Cardiac septum (tissue), 1 donor: ENCODE measurements around the gene VBP1. TPM values are rescaled to one million over a fixed set of nuclear protein-coding genes. Genes with fewer than 3 reads are reported as not detected.
"Not testable (repeated sequence)": the region's sequence is repeated elsewhere in the genome, so short reads cannot be mapped to it uniquely, and the experiment has no call there.

Experiments used
- DNase-seq: peaks from one replicate; pipeline ENCODE4 v3.0.0-alpha.2; 2020; ENCODE audit warnings: low spot score
- intact Hi-C: fragments of 100-400 bp; cut with DNase I; formaldehyde crosslinking; loops from one replicate; pipeline ENCODE4 v1.14.0; 2022
- long read RNA-seq: library from polyadenylated mRNA; unstranded; transcript quantifications from one replicate; pipeline ENCODE4 v2.0.0, GENCODE V29; 2021
- total RNA-seq: library from RNA; stranded (reverse); fragmentation: NEBNext Ultra II Directional; extraction: Animal tissue kit (Norgen Biotek cat#: 25700); gene quantifications from one replicate; pipeline ENCODE4 v1.2.1, GENCODE V29; 2021
- donor health status: DM: no; HTN: no; CAD: no.

VBP1 gene, protein sequence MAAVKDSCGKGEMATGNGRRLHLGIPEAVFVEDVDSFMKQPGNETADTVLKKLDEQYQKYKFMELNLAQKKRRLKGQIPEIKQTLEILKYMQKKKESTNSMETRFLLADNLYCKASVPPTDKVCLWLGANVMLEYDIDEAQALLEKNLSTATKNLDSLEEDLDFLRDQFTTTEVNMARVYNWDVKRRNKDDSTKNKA
- 62.9 TPM for total RNA-seq
- long read RNA-seq, transcript VBP1-201 (6 exons, 1,686 nt) = major isoform, 62 of 70 reads
- long read RNA-seq, partial matches to known transcripts = 4 of 70 reads
- long read RNA-seq, other reads (novel, unspliced or antisense) = 4 of 70 reads

DNA sequence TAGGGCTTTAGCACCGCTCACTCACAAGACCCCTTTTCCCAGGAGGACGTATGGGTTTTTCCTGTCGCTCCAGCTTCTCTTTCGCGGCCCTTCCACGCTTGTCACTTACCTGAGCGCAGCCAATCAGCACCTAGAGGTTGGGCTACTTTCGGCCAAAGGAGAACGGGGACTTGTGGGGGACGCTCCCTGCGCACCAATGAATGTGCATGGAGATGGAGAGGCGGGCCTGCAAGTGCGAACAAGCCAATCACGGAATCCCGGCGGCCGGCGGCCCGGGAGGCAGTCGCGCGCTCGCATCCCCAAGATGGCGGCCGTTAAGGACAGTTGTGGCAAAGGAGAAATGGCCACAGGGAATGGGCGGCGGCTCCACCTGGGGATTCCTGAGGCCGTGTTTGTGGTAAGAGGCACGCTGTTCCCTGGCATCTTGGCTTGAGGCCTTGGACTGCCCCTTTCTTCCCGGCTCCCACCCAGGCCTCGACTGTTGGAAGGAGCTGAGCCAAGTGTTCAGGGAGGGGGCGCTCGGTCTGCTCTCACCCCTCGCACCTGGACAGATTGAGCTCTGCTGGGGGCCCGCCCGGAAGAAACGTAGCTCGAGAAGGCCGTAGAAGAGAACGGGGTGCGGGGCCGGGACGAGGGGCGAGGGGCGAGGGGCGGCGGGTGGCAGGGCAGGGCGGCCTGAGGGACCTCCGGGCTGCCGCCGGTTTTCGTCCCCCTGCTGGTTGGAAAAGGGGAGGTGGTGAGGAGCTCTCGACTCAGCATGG lies at the start of gene VBP1:
VBP1 (plus strand) TSS at position 282 of the 761 bp plus-strand sequence; CDS start at position 305, 23 bp downstream.
- peak; percentile 95 for DNase-seq
- intact Hi-C loops = no loop called here

DNA sequence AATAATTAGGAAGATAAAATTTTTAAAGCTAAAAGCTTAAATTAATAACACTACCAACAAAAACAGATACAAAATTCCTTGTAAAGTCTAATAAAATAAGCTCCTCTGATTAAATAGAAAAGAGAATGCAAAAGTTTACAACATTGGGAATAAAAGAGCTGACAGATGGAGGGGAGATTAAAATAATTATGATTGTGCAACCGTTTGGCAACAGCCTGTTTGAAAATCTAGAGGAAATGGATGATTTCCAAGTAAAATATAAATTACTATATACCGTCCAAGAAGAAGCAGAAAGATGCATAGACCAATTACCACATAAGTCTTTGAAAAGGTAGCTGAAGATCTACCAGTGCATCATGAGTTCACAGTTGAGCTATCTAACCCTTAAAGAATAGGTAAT lies 46.4 kb upstream of the VBP1 start:
- no peak for DNase-seq
- intact Hi-C loops = no loop called here

DNA sequence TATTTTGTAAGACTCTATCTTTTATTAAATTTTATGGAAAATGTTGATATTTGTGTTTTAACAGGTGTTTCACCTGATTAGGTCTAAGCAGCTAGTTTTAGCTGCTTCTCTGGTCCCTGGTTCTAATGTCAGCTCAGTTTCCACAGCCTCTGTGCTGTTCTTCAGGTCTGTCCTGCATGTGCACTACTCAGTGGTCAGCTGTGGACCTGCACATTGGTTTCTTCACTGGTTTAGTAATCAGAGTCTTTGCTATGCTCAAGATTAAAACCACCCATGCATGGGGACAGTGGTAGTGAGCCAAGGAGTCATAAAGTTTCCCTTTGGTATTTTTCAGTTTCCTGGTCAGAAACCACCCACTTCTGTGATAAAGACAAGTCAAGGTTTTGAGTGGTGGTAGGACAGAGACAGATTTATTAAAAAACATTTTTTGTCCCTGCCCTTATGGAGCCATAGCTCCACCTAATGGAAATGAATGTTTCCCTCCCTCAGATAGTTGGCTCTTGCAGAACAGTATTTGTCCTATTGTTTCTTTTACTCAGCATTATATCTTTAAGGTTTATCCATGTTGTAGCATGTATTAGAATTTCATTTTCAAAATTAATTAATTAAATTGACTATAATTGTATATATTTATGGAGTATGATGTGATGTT lies 36.8 kb upstream of the VBP1 start:
- intact Hi-C loops = no loop called here
- no peak for DNase-seq

DNA sequence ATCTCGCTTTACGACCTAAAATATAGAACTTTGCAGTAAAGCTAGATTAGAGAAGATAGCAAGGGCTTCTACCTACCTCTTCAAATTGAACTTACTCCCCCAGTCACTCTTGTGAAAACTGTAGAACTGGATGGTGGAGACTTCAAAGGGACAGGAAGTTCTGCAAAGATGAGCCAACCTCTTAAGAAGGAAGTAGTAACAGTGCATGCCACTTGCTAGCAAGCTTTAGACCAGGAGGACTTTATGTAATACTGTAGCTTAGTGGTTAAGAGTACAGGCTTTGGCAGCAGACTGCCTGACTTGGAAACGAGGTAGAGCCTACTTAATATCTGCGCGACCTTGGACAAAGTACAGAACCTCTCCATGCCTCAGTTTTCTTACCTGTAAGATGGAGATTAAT lies 27.5 kb upstream of the VBP1 start:
- no peak for DNase-seq
- intact Hi-C loops = no loop called here

DNA sequence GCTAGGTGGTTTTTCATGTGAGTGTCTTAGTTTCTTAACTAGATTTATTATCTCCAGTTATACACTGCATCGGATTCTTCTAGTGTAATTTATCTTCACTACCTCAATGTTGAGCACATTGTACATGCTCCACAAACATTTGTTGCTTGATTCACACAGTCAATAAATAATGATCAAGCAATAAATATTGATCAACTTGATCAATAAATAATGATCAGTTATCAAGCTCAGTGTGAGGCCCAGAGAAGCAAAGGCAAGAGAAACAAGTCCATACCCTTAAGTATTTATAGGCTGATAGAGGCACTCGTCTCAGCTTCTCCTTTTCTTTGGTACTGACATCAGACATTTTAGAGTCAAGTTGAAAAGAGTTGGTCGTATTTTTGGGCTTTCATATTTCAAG lies 5.1 kb upstream of the VBP1 start:
- no peak for DNase-seq
- intact Hi-C loops = no loop called here

DNA sequence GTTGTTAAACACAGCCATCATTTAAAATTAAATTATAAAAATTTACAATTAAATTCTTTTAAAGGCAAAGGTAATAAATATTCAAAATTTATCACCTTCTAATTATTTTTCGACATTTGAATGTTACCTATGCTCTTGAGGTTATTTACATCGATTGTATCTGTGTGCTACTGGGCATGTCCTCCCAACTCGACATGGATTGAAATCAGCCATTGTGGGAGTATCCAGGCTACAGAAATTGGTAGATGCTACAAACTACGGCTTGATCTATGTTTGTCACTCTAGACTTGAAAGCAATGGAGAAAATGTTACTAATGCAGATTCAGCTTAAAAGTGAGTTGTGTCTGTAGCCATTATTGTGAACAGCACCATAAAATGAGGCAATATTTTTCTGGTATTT lies 2.5 kb upstream of the VBP1 start:
- DNase-seq = no peak
- intact Hi-C loops = no loop called here

DNA sequence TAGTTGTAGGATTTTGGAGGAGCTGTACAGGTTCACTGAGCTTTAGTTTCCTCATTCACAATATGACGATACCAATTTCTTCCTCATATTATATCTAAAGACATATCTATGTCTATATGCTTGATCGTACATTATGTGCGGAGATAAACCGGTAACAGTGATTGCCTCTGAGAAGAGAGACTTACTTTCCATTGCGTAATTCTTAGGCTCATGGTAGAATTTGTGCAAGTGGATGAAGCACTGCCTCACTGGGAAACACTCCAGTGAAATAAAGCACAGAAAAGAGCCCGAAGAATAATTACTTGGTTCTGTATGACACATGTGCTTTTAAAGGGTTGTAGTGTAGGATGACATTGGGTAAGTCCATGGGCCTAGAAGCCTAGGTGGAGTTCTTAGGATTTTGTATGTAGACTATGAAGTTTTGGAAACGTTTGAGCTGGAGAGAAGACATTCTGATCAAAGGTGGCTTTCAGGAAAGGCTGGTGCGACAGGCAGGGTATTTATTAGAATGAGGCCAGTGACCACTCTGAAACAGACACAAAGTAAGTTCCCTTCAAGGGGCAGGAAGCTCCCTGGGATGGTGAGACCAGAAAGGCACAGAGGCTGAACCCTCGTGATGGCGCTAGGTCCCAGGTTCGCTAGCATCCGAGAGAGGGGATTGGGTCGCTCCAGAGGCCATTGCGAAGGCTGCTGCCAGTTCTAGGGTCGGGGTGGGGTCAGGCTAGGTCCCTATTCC lies 649 bp upstream of the VBP1 start:
- no peak for DNase-seq
- intact Hi-C loops = no loop called here

DNA sequence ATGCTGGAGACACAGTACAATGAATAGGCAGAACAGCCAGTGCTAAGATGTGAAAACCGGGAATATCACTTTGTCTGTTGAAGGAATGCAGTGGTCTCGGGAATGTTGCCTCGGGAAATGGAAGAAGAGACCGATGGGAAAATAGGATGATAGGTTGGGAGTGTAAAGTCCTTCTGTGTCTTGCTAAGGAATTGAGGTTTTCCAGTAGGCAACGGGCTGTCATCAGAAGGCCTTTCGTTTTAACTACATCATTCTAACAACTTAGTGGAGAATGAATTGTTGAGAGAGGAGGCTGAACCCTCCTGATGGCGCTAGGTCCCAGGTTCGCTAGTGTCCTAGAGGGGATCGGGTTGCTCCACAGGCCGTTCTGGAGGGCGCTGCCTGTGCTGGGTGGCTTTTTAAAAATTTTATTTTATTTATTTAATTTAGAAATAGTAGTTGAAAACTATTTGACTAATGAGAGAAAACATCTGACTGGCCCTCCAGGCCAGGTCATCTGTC lies 730 bp downstream of the VBP1 start:
- DNase-seq = no peak
- intact Hi-C loops = no loop called here

DNA sequence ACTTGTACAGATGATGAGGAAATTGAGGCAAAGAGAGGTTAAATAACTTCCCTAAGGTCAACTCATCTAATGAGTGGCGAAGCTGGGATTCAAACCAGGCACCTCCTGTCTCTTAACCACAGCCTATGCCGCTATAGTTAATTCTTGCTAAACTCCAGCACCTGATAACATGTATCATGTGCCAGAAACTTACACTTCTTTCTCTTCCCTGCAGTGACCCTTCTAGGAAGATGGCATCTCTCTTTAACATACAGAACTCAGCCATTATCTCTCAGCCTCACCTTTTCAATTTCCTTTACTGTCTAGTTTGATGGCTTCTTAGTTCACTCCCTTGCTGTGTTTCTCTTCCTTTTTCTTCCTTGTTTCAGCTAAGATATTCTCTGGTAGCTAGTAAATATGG lies 2.5 kb downstream of the VBP1 start:
- no peak for DNase-seq
- intact Hi-C loops = no loop called here

DNA sequence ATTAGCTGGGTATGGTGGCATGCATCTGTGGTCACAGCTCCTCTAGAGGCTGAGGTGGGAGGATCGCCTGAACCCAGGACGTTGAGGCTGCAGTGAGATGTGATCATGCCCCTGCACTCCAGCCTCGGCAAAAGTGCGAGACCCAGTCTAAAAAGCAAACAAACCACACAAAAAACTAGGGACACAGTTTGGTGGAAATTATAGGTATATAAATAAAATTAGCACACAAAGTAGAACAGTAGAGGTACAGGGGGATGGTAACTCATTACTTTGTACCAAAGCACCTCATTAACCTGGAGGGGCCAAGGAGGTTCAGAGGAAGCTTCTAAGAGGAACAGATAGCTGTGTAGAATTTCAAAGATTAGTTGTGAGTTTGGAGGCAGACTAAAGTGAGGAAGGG lies 5.1 kb downstream of the VBP1 start:
- intact Hi-C loops = no loop called here
- DNase-seq = no peak

DNA sequence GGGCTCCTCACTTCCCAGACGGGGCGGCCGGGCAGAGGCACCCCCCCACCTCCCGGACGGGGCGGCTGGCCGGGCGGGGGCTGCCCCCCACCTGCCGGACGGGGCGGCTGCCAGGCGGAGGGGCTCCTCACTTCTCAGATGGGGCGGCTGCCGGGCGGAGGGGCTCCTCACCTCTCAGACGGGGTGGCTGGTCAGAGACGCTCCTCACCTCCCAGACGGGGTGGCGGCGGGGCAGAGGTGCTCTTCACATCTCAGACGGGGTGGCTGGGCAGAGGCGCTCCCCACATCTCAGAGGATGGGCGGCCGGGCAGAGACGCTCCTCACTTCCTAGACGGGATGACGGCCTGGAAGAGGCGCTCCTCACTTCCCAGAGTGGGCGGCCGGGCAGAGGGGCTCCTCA lies 7.5 kb downstream of the VBP1 start:
- intact Hi-C loops, DNase-seq: not testable (repeated sequence)

DNA sequence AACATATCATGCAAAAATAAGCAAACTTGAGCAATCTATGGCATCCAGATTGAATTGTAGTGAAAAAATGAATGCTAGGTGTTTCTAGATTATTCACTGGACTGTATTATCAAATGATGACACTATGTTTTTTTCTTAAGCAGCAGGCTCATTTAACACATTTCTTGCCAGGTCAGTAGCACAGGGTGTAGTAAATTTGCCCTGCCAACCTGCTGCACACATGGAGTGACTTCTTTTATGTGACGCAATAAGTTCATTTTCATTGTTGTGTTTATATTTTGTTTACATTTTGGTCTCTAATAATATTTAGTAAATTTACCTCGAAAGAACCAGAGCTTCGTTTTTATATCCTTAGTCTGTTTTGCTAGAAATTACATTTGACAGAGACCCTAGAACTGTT lies 9.5 kb downstream of the VBP1 start:
- intact Hi-C loops = no loop called here
- no peak for DNase-seq

DNA sequence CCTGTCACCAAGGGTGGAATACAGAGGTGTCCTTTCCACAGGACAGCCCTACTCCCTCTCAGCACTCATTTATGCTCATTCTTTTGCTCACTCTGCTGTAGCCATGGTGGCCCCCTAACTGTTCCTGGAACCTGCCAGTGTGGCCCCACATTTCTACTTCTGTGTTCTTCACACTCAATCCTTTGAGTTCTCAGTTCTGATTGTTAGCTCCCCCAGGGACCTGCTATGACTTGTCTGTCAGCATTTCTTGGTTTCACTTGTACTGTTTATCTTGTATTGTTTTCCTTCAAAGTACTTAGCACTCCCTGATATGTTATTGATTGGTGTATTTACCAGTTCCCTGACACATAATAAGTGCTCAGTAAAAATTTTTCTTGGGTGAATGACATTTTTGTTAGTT lies 14.9 kb downstream of the VBP1 start:
- intact Hi-C loops = no loop called here
- DNase-seq = no peak

DNA sequence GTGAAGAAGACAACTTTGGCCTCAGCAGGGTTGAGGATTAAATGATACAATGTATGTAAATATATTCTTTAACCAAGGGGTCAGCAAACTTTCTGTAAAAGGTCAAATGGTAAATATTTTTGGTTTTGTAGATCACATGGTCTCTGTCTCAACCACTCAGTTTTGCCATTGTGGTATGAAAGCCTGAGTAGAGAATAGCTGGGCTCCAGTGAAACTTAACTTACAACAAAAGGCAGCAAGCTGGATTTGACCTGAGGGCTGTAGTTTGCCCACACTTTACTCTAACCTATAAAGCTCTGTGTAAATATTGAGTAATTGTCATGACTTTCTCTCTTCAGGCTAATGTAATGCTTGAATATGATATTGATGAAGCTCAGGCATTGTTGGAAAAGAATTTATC lies 19.6 kb downstream of the VBP1 start:
- intact Hi-C loops = no loop called here
- no peak for DNase-seq

DNA sequence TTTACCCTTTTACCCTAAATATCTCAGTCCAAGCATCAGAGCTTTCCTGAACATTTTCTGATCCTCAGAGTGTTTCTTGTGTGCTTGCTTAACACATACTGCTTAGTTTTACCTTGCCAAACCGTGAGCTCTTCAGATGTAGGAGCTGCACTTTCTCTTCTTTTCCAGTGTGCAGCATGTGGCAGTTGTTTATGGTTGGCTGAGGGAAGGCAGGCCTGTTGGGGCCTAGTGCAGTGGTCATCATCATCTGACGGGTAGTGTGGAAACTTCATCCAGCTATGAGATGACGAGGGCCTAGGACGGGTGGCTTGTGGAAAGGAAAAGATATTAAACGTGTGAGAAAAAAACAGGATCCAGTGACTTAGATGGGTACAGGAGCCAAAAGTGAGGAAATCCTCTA lies 21.5 kb downstream of the VBP1 start:
- intact Hi-C loops = no loop called here
- no peak for DNase-seq

DNA sequence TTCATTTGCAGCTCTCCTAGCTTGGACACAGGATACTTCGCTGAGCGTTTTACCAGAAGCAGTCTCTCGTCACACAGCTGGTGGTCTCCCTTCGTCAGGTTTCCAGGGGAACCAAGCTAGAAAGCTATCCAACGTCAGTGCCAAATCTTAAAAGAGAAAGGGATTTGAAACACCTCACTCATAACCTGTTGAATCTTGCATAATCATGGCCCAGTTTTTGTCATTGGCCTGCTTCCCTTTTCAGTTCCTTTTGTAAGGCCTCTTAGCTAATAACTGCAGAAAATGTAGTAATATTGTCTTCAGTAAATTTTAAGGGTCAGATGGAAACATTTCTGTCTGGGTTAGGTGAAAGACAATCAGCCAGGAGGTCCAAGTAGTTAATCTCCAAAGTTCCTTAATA lies 26.0 kb downstream of the VBP1 start:
- no peak for DNase-seq
- intact Hi-C loops = no loop called here

DNA sequence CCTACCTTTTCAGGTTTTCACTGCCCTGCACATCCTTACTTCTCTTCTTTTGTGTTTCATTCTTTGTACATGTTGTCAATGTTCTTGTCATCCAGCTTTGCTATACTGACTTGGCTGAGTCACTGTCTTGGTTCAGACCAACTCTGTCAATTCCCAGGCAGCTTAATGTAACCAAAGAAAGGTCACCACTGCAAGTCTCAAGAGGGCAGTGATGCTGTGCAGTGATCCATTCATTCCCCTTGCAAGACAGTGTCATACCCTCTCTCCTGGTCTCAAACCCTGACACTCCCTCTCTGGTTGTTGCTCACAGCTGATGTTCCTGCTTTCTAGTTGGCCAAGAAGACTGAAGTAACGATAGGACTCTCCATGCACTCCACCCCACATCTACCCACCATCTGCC lies 30.5 kb downstream of the VBP1 start:
- DNase-seq = no peak
- intact Hi-C loops = no loop called here

DNA sequence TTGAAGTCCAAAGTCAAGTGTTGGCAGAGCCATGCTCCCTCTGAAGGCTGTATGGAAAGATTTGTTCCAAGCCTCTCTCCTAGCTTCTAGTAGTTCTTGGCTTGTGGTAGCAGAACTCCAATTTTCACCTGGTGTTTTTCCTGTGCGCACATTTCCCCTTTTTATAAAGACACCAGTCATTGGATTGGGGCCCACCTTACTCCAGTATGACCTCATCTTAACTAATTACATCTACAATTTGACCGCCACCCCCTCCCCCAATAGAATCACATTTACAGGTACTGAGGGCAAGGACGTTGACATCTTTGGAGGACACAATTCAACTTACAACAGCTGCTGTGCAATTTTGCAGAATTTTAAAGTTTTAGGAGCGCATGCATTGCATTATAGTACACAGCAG lies 31.2 kb downstream of the VBP1 start:
- DNase-seq = no peak
- intact Hi-C loops = no loop called here

DNA sequence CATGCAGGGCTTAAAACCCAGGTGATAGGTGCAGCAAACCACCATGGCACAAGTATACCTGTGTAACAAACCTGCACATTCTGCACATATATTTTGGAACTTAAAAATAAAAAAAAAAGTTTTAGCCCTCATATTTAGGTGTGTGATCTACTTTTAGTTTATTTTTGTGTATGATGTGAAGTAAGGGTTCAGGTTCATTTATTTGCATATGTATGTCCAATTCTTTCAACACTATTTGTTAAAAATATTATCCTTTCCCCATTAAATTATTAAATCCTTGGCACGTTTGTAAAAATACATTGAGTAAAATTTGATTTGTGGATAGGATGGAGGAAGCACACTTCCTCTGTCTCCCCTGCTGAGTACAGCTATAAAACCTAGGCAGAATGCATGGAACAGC lies 35.1 kb downstream of the VBP1 start:
- no peak for DNase-seq
- intact Hi-C loops = no loop called here

DNA sequence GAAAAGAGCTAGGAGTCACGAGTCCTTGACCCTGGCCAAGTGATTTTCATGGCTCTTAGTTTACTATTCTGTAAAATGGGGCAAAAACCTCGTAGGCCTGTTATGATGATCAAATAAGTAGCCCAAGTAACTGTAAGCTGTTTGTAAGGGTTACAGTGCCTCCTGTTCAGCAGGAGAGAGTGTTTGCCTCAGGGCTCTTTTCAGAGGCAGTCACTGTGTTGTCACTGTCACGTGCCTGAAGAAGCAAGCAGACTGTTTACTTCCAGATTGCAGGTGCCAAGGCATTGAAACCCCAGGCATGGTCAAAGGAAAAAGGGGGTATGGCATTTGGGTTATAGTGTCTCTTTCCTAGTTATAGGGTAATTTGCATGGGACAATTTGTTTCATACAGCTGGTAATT lies 43.5 kb downstream of the VBP1 start:
- intact Hi-C loops = no loop called here
- DNase-seq = no peak
